ENCODE measurements around the gene CCDC190.

Gene CCDC190, protein sequence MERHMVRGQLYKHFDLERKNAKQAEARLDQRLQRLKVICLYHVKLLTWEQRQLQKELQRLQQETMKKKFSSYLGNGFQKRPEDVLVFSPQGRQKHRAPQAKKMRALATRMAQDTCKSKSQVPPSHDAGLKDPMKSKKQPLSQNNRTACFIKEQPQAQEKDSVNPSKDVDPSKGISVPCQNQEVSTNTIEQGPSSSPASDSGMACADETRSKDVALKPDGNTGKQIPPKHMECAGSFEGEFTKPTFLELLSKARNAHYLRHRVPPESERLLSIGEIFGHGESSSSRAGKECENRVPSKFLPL

DNA sequence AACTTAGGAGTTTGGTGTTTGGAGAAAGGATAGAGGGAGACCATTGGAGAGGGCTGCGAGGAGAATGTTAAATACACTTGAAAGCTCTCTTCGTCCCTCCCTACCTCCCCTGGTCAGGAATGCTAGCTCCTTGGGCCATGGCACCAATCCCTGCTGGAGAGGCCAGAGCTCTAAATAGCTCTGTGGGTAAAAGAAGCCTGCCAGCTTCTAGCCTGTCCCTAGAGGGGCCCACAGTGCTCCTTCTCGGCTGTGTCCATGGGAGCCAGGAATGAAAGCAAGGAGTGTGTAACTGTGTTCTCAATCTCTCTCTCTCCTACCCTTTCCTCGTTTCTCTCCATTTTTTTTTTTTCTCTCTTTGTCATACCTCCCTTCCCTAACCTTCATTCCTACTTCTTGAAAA, at the start of gene CCDC190:
TSS of gene CCDC190 (minus strand) at position 75 of the 400 bp plus-strand sequence. CDS start 1,529 bp downstream, outside the sequence.
- TF ChIP-seq, protein P1, sequence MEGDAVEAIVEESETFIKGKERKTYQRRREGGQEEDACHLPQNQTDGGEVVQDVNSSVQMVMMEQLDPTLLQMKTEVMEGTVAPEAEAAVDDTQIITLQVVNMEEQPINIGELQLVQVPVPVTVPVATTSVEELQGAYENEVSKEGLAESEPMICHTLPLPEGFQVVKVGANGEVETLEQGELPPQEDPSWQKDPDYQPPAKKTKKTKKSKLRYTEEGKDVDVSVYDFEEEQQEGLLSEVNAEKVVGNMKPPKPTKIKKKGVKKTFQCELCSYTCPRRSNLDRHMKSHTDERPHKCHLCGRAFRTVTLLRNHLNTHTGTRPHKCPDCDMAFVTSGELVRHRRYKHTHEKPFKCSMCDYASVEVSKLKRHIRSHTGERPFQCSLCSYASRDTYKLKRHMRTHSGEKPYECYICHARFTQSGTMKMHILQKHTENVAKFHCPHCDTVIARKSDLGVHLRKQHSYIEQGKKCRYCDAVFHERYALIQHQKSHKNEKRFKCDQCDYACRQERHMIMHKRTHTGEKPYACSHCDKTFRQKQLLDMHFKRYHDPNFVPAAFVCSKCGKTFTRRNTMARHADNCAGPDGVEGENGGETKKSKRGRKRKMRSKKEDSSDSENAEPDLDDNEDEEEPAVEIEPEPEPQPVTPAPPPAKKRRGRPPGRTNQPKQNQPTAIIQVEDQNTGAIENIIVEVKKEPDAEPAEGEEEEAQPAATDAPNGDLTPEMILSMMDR (IDR thresholded peaks at IDR 0.05; ENCODE audit: control insufficient read depth, extremely low read depth, insufficient read depth) = no peak
- no peak within 1 kb of the TSS for H3K4me3 ChIP-seq (ENCODE audit: low read depth, low read length)
- no peak for DNase-seq (ENCODE audit: low read depth)

DNA sequence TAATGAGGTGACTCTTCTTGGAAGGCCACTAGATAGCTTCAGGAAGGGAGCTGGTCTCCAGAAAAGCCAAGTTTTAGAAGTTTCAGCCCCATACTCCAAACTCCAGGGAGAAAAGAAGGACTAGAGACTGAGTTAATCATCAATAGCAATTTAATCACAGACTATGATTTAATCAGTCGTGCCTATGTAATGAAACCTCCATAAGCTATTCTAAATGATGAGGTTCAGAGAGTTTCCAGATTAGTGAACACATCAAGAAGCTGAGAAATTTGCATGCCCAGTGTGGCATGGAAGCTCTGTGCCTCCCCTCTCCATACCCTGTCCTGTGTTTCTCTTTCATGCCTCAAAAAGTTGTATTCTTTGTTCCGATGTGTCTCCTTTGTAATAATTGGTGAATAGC, 49.2 kb upstream of the CCDC190 start:
- TF ChIP-seq, protein P1 (IDR thresholded peaks at IDR 0.05; ENCODE audit: control insufficient read depth, extremely low read depth, insufficient read depth) = no peak
- DNase-seq (ENCODE audit: low read depth) = no peak
- H3K4me3 ChIP-seq (ENCODE audit: low read depth, low read length) = no peak overlapping the region

DNA sequence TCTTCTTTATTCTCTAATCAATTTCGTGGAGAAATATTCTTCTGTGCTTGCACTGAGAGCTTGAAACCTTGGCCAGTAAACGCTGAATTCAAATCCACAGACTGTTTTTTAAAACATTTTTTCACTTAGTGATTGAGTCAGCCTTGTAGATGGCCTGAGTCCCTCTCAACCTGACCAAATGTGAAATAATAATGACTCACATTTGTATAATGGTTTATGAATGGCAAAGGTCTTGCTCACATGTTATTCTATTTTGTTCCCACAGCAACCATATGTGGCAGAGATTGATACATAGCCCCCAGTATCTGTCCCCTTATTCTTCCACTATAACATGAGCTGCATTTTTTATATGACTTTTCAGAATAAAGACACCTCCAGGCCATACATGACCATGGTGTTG, 47.8 kb upstream of the CCDC190 start:
- no peak overlapping the region for H3K4me3 ChIP-seq (ENCODE audit: low read depth, low read length)
- no peak for DNase-seq (ENCODE audit: low read depth)
- TF ChIP-seq, protein P1 (IDR thresholded peaks at IDR 0.05; ENCODE audit: control insufficient read depth, extremely low read depth, insufficient read depth) = no peak

DNA sequence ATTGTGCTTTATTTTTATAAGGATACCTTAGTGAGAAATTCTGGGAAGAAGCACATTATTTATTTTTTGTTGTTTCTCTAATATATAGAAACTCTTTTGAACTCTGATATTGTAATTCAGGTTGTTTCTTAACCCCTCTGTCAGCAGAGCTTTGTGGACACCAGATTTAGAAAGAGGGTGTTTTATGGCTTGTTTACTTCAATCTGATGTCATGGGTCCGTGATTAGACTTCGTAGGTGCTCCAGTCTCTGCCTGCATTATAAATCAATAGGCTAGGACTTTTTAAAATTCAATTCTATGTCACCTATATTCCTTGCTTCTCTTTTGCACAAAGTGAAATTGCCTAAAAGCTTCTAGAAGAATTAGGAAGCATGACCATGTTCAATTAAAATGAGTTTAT, 47.3 kb upstream of the CCDC190 start:
- DNase-seq (ENCODE audit: low read depth) = no peak
- TF ChIP-seq, protein P1 (IDR thresholded peaks at IDR 0.05; ENCODE audit: control insufficient read depth, extremely low read depth, insufficient read depth) = no peak
- no peak overlapping the region for H3K4me3 ChIP-seq (ENCODE audit: low read depth, low read length)

DNA sequence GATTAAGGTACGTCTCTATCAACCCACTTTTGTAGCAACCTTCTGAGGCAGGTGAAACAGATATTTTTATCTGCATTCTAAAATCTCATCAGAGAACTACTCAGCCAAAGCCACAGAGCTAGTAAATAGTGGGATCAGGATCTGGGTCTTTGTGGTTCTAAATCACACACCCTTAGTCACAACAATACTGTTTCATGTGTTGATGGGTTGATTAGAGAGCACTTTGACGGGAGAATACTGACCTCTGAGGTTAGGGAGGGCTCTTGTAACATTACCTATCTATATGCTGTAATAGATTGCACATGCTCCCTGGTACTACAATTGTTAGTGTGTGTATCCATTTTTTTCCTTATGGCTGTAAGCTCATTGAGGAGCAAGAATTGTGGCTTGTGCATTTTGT, 45.5 kb upstream of the CCDC190 start:
- no peak for DNase-seq (ENCODE audit: low read depth)
- H3K4me3 ChIP-seq (ENCODE audit: low read depth, low read length) = no peak overlapping the region
- TF ChIP-seq, protein P1 (IDR thresholded peaks at IDR 0.05; ENCODE audit: control insufficient read depth, extremely low read depth, insufficient read depth) = no peak

DNA sequence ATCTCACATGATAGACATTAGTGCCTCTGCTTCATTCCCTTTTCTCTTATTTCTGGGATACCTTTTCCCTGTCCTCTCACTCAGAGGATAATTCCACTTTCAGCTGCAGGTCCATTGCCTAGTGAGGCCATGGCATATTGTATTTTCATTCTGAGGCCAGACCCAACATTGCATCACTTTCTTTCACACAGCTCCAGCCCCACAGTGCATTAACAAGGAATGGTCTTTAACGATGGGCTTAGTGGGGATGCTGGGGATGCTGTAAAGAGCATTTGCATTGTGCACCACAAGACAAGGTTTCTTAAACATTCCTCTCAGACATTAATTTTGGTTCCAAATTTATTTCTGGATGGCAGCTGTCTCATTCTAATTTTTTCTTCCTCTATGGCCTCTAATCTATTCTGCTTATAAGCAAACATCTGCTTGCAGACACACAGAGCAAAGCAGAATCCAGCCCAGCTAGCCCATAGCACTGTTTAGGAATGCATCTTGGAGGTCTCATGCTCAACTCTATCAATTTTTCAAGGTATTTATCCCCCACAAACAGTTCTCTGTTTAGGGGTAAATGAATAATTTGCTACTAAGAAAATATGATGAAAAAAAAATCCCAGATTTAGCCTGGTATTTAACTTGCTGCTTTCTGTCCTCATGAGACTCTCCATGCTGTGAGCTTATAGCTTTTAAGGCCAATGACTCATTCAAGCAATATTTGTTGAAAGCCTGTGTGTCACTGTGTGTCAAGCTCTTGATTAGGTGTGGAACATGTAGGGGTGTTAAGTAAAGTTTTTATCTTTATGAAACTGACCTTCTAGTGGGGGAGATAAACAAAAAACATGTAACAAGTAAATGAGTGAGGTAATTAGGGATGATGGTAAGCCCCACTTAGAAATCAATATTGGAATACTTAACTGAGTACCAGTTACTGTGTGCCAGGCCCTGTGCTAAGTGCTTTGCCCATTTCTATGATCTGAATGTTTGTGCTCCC, 44.5 kb upstream of the CCDC190 start:
- no peak overlapping the region for H3K4me3 ChIP-seq (ENCODE audit: low read depth, low read length)
- TF ChIP-seq, protein P1 (IDR thresholded peaks at IDR 0.05; ENCODE audit: control insufficient read depth, extremely low read depth, insufficient read depth) = no peak
- DNase-seq (ENCODE audit: low read depth) = no peak

All from LNCaP clone FGC (cell line).